Measurements from ENCODE around the gene PCNX2.
A peak's percentile ranks its signal among the peaks of the same experiment; 100 is the strongest.

Gene PCNX2

GRCh38 chr1:233233508-233234040 lies 62.0 kb downstream of the PCNX2 start:
- Histone ChIP-seq H4K8ac (ENCODE audit: low read depth, low read length) (no peak overlapping the region), H2BK12ac (ENCODE audit: low read length) (no peak overlapping the region), H3K4me3 (ENCODE audit: low read depth, low read length) (no peak overlapping the region), H2BK120ac (ENCODE audit: insufficient read depth, low read length, poor library complexity) (no peak overlapping the region), H2AFZ (ENCODE audit: insufficient read depth, low read length, poor library complexity) (no peak overlapping the region), H3K18ac (ENCODE audit: low read length) (no peak overlapping the region), H3K79me2 (ENCODE audit: control insufficient read depth, insufficient read depth, low read length, poor library complexity) (no peaks in the 10 kb centered on the region), H3K4me1 (ENCODE audit: control insufficient read depth in 1 of 2, insufficient read depth in 2 of 2, low read length in 2 of 2) (peaks cover 0 to 3% of the 10 kb centered on the region in 2 experiments), H4K91ac (ENCODE audit: low read depth, low read length) (no peak overlapping the region), H3K4me2 (ENCODE audit: low read length) (no peak overlapping the region), H2AK5ac (ENCODE audit: low read length) (no peak overlapping the region), H3K36me3 (ENCODE audit: control insufficient read depth in 1 of 2, insufficient read depth in 2 of 2, low read length in 2 of 2) (no peaks in the 10 kb centered on the region), H3K79me1 (ENCODE audit: low read length) (no peaks in the 10 kb centered on the region), H3K14ac (ENCODE audit: low read length) (no peak overlapping the region), H3K27me3 (ENCODE audit: insufficient read depth, low read length) (no peaks in the 10 kb centered on the region), H3K9ac (ENCODE audit: low read length) (no peak overlapping the region), H3K9me3 (ENCODE audit: insufficient read depth, low read depth, low read length) (no peaks in the 10 kb centered on the region), H3K4ac (ENCODE audit: low read depth, low read length) (no peak overlapping the region), H4K12ac (ENCODE audit: low read depth, low read length) (no peak overlapping the region), H3K23ac (ENCODE audit: low read length) (no peak overlapping the region), H3K27ac (ENCODE audit: low read depth, low read length) (no peak overlapping the region), H2BK5ac (ENCODE audit: low read depth, low read length, poor library complexity) (no peak overlapping the region)
- WGBS (ENCODE audit: extremely low coverage, insufficient coverage, insufficient read length): no CpG with 5 or more reads among the region's 5 CpGs
- no peak for DNase-seq

GRCh38 chr1:233230011-233230410 lies 65.5 kb downstream of the PCNX2 start:
- DNase-seq: no peak
- Histone ChIP-seq H2BK120ac (ENCODE audit: insufficient read depth, low read length, poor library complexity) (no peak overlapping the region), H3K4ac (ENCODE audit: low read depth, low read length) (no peak overlapping the region), H3K9ac (ENCODE audit: low read length) (no peak overlapping the region), H3K27me3 (ENCODE audit: insufficient read depth, low read length) (no peaks in the 10 kb centered on the region), H3K27ac (ENCODE audit: low read depth, low read length) (no peak overlapping the region), H3K36me3 (ENCODE audit: control insufficient read depth in 1 of 2, insufficient read depth in 2 of 2, low read length in 2 of 2) (no peaks in the 10 kb centered on the region), H2AK5ac (ENCODE audit: low read length) (no peak overlapping the region), H2BK5ac (ENCODE audit: low read depth, low read length, poor library complexity) (no peak overlapping the region), H3K4me3 (ENCODE audit: low read depth, low read length) (no peak overlapping the region), H2BK12ac (ENCODE audit: low read length) (no peak overlapping the region), H3K79me2 (ENCODE audit: control insufficient read depth, insufficient read depth, low read length, poor library complexity) (no peaks in the 10 kb centered on the region), H3K18ac (ENCODE audit: low read length) (no peak overlapping the region), H3K23ac (ENCODE audit: low read length) (no peak overlapping the region), H3K9me3 (ENCODE audit: insufficient read depth, low read depth, low read length) (no peaks in the 10 kb centered on the region), H4K8ac (ENCODE audit: low read depth, low read length) (no peak overlapping the region), H3K4me2 (ENCODE audit: low read length) (no peak overlapping the region), H3K79me1 (ENCODE audit: low read length) (no peaks in the 10 kb centered on the region), H2AFZ (ENCODE audit: insufficient read depth, low read length, poor library complexity) (no peak overlapping the region), H4K91ac (ENCODE audit: low read depth, low read length) (no peak overlapping the region), H3K4me1 (ENCODE audit: control insufficient read depth in 1 of 2, insufficient read depth in 2 of 2, low read length in 2 of 2) (no peaks in the 10 kb centered on the region), H4K12ac (ENCODE audit: low read depth, low read length) (no peak overlapping the region), H3K14ac (ENCODE audit: low read length) (no peak overlapping the region)
- WGBS (ENCODE audit: extremely low coverage, insufficient coverage, insufficient read length): no CpG with 5 or more reads among the region's 2 CpGs

- Histone ChIP-seq H3K14ac (ENCODE audit: low read length) (no peak overlapping the region), H3K27me3 (ENCODE audit: insufficient read depth, low read length) (no peaks in the 10 kb centered on the region), H2AFZ (ENCODE audit: insufficient read depth, low read length, poor library complexity) (no peak overlapping the region), H3K79me2 (ENCODE audit: control insufficient read depth, insufficient read depth, low read length, poor library complexity) (no peaks in the 10 kb centered on the region), H3K4me3 (ENCODE audit: low read depth, low read length) (no peak overlapping the region), H3K4me2 (ENCODE audit: low read length) (no peak overlapping the region), H2BK12ac (ENCODE audit: low read length) (no peak overlapping the region), H3K4ac (ENCODE audit: low read depth, low read length) (no peak overlapping the region), H3K36me3 (ENCODE audit: control insufficient read depth in 1 of 2, insufficient read depth in 2 of 2, low read length in 2 of 2) (no peaks in the 10 kb centered on the region), H3K9me3 (ENCODE audit: insufficient read depth, low read depth, low read length) (no peaks in the 10 kb centered on the region), H3K18ac (ENCODE audit: low read length) (no peak overlapping the region), H4K91ac (ENCODE audit: low read depth, low read length) (no peak overlapping the region), H3K23ac (ENCODE audit: low read length) (no peak overlapping the region), H2BK5ac (ENCODE audit: low read depth, low read length, poor library complexity) (no peak overlapping the region), H3K79me1 (ENCODE audit: low read length) (no peaks in the 10 kb centered on the region), H4K12ac (ENCODE audit: low read depth, low read length) (no peak overlapping the region), H4K8ac (ENCODE audit: low read depth, low read length) (no peak overlapping the region), H2BK120ac (ENCODE audit: insufficient read depth, low read length, poor library complexity) (no peak overlapping the region), H3K27ac (ENCODE audit: low read depth, low read length) (no peak overlapping the region), H3K9ac (ENCODE audit: low read length) (no peak overlapping the region), H2AK5ac (ENCODE audit: low read length) (no peak overlapping the region), H3K4me1 (ENCODE audit: control insufficient read depth in 1 of 2, insufficient read depth in 2 of 2, low read length in 2 of 2) (no peaks in the 10 kb centered on the region)
- DNase-seq: peak in 1 of 2 donors; percentile 66
- no CpG with 5 or more reads among the region's 3 CpGs for WGBS (ENCODE audit: extremely low coverage, insufficient coverage, insufficient read length)
Measured at GRCh38 chr1:233229288-233229687, 66.2 kb downstream of the PCNX2 start.

- Histone ChIP-seq H3K79me2 (ENCODE audit: control insufficient read depth, insufficient read depth, low read length, poor library complexity) (no peaks in the 10 kb centered on the region), H3K4ac (ENCODE audit: low read depth, low read length) (no peak overlapping the region)
Measured at GRCh38 chr1:233227930-233228465, 67.5 kb downstream of the PCNX2 start.

More at GRCh38 chr1:233227930-233228465, 67.5 kb downstream of the PCNX2 start:
- no CpG with 5 or more reads among the region's 4 CpGs for WGBS (ENCODE audit: extremely low coverage, insufficient coverage, insufficient read length)
- H2AFZ ChIP-seq (ENCODE audit: insufficient read depth, low read length, poor library complexity): no peak overlapping the region
- no peak overlapping the region for H3K4me3 ChIP-seq (ENCODE audit: low read depth, low read length)
- H3K14ac ChIP-seq (ENCODE audit: low read length): no peak overlapping the region
- H2AK5ac ChIP-seq (ENCODE audit: low read length): no peak overlapping the region
- no peaks in the 10 kb centered on the region for H3K27me3 ChIP-seq (ENCODE audit: insufficient read depth, low read length)
- no peak overlapping the region for H2BK12ac ChIP-seq (ENCODE audit: low read length)
- no peak overlapping the region for H3K27ac ChIP-seq (ENCODE audit: low read depth, low read length)
- no peak overlapping the region for H2BK5ac ChIP-seq (ENCODE audit: low read depth, low read length, poor library complexity)
- H3K18ac ChIP-seq (ENCODE audit: low read length): no peak overlapping the region
- no peaks in the 10 kb centered on the region for H3K36me3 ChIP-seq (ENCODE audit: control insufficient read depth in 1 of 2, insufficient read depth in 2 of 2, low read length in 2 of 2)
- no peak overlapping the region for H4K91ac ChIP-seq (ENCODE audit: low read depth, low read length)
- H3K9me3 ChIP-seq (ENCODE audit: insufficient read depth, low read depth, low read length): no peaks in the 10 kb centered on the region
- H2BK120ac ChIP-seq (ENCODE audit: insufficient read depth, low read length, poor library complexity): no peak overlapping the region
- no peaks in the 10 kb centered on the region for H3K79me1 ChIP-seq (ENCODE audit: low read length)
- H3K23ac ChIP-seq (ENCODE audit: low read length): no peak overlapping the region
- DNase-seq: no peak
- H3K4me1 ChIP-seq (ENCODE audit: control insufficient read depth in 1 of 2, insufficient read depth in 2 of 2, low read length in 2 of 2): no peaks in the 10 kb centered on the region
- no peak overlapping the region for H3K4me2 ChIP-seq (ENCODE audit: low read length)
- no peak overlapping the region for H4K8ac ChIP-seq (ENCODE audit: low read depth, low read length)
- H4K12ac ChIP-seq (ENCODE audit: low read depth, low read length): no peak overlapping the region
- H3K9ac ChIP-seq (ENCODE audit: low read length): no peak overlapping the region
